Measurements from ENCODE around the gene GDAP1L1. TPM values are rescaled to one million over a fixed set of nuclear protein-coding genes. Genes with fewer than 3 reads are reported as not detected.

GDAP1L1 gene
- polyA plus RNA-seq, 1 of the 3 experiments (the other 2 are of a cell fraction): 0.30 TPM

DNA sequence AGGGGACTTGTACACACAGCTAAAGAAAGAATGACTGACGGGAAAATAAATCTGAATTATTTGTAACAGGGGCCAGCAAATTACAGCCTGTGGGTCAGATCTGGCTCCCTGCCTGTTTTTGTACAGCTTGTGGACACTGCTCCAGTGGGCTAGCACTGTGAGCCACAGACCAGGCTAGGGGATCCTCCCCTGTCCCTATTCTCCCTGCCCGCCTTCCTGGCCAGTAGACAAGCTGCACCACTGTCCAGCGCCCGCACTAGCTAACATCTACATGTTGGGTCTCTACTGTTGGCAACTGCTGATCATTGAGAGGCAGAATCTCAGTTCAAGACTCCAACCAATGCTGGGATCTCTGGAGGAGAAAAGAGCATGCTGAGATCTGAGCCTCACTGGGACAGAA, 47.2 kb upstream of the GDAP1L1 start:
- Histone ChIP-seq H3K4me1 (ENCODE audit: control insufficient read depth in 1 of 2, insufficient read depth in 2 of 2, low read depth in 1 of 2, low read length in 1 of 2) (peaks cover 0 to 18% of the 10 kb centered on the region in 2 experiments), H3K4me3 (ENCODE audit: low read depth in 2 of 2, low read length in 1 of 2) (no peak overlapping the region), H3K9me3 (no peaks in the 10 kb centered on the region), H3K27me3 (ENCODE audit: insufficient read depth) (no peaks in the 10 kb centered on the region), H3K4me2 (no peak overlapping the region), H2AFZ (ENCODE audit: low read depth) (no peak overlapping the region), H3K27ac (ENCODE audit: low read depth in 2 of 2, low read length in 1 of 2) (no peak overlapping the region), H3K9me2 (no peaks in the 10 kb centered on the region), H3K36me3 (replicated peaks in 1 of 2; ENCODE audit: control insufficient read depth in 1 of 2, insufficient read depth in 2 of 2, low read length in 1 of 2) (peaks cover 76 to 80% of the 10 kb centered on the region in 2 experiments), H3K9ac (no peak overlapping the region), H3K79me2 (ENCODE audit: insufficient read depth) (peaks cover 57% of the 10 kb centered on the region), H3F3A (replicated peaks; ENCODE audit: insufficient read depth) (peaks cover 36% of the 10 kb centered on the region), H4K20me1 (ENCODE audit: insufficient read depth) (peaks cover 23% of the 10 kb centered on the region)
- 100% methylated on average over 1 of the region's 4 CpGs for WGBS (ENCODE audit: low lambda C conversion rate)
- ChIA-PET CTCF (interaction anchor here (0.8 to 1.6 kb wide), 4 partner anchors 9 to 111 kb away, joined by 3 to 10 read pairs (median 4); partner anchors contain the start of gene FITM2), POLR2A (no interaction called here)
- no peak for DNase-seq
- TF ChIP-seq, protein P1, sequence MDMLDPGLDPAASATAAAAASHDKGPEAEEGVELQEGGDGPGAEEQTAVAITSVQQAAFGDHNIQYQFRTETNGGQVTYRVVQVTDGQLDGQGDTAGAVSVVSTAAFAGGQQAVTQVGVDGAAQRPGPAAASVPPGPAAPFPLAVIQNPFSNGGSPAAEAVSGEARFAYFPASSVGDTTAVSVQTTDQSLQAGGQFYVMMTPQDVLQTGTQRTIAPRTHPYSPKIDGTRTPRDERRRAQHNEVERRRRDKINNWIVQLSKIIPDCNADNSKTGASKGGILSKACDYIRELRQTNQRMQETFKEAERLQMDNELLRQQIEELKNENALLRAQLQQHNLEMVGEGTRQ (IDR thresholded peaks at IDR 0.05; ENCODE audit: borderline replicate concordance, low read depth, low read length): no peak
- TF ChIP-seq FOSL2 (IDR thresholded peaks at IDR 0.05; ENCODE audit: borderline replicate concordance, low read depth) (no peak), EZH2phosphoT487 (IDR thresholded peaks at IDR 0.05; ENCODE audit: borderline replicate concordance, low read depth) (no peak), TCF12 (IDR thresholded peaks at IDR 0.05) (no peak), NFIC (IDR thresholded peaks at IDR 0.05; ENCODE audit: borderline replicate concordance) (no peak)

DNA sequence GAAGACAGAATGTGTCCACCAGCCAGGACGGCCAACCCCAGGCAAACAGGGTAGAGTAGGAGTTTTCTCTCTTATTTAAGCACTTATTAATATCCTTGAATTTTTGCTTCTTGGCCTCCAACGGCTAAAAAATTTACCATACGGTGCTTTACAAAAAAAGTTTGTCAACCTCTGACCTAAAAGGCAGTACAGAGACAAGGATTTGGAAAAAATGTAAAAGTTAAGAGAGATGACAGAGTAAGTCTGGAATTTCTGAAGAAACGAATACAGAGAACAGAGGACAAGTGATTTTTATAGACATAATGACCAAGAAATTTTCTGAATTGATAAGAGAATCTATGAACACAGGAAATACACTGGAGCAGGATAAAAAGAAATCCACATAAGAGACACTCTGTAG, 46.7 kb upstream of the GDAP1L1 start:
- H3K9me2 ChIP-seq: no peaks in the 10 kb centered on the region
- no peak overlapping the region for H2AFZ ChIP-seq (ENCODE audit: low read depth)
- no peak overlapping the region for H3K9ac ChIP-seq
- WGBS (ENCODE audit: low lambda C conversion rate): 81% methylated on average over 4 of the region's 4 CpGs
- peaks cover 78 to 81% of the 10 kb centered on the region in 2 experiments for H3K36me3 ChIP-seq (replicated peaks in 1 of 2; ENCODE audit: control insufficient read depth in 1 of 2, insufficient read depth in 2 of 2, low read length in 1 of 2)
- no peak for DNase-seq
- peaks cover 62% of the 10 kb centered on the region for H3K79me2 ChIP-seq (ENCODE audit: insufficient read depth)
- H3F3A ChIP-seq (replicated peaks; ENCODE audit: insufficient read depth): peaks cover 38% of the 10 kb centered on the region
- H3K4me2 ChIP-seq: no peak overlapping the region
- POLR2A ChIA-PET: no interaction called here
- H3K4me1 ChIP-seq (ENCODE audit: control insufficient read depth in 1 of 2, insufficient read depth in 2 of 2, low read depth in 1 of 2, low read length in 1 of 2): peaks cover 0 to 23% of the 10 kb centered on the region in 2 experiments
- H4K20me1 ChIP-seq (ENCODE audit: insufficient read depth): peaks cover 23% of the 10 kb centered on the region
- no peaks in the 10 kb centered on the region for H3K9me3 ChIP-seq
- no peaks in the 10 kb centered on the region for H3K27me3 ChIP-seq (ENCODE audit: insufficient read depth)
- H3K4me3 ChIP-seq (ENCODE audit: low read depth in 2 of 2, low read length in 1 of 2): no peak overlapping the region
- CTCF ChIA-PET: interaction anchor here (1.0 to 1.6 kb wide), 2 partner anchors 10 to 111 kb away, joined by 3 to 10 read pairs; partner anchors contain the start of gene FITM2
- TF ChIP-seq MXI1 (IDR thresholded peaks at IDR 0.05; ENCODE audit: low read depth, low read length): no peak
- no peak for TF ChIP-seq POLR2AphosphoS5 (IDR thresholded peaks at IDR 0.05; ENCODE audit: low read depth, low read length)
- TF ChIP-seq, protein P2, sequence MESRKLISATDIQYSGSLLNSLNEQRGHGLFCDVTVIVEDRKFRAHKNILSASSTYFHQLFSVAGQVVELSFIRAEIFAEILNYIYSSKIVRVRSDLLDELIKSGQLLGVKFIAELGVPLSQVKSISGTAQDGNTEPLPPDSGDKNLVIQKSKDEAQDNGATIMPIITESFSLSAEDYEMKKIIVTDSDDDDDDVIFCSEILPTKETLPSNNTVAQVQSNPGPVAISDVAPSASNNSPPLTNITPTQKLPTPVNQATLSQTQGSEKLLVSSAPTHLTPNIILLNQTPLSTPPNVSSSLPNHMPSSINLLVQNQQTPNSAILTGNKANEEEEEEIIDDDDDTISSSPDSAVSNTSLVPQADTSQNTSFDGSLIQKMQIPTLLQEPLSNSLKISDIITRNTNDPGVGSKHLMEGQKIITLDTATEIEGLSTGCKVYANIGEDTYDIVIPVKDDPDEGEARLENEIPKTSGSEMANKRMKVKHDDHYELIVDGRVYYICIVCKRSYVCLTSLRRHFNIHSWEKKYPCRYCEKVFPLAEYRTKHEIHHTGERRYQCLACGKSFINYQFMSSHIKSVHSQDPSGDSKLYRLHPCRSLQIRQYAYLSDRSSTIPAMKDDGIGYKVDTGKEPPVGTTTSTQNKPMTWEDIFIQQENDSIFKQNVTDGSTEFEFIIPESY (IDR thresholded peaks at IDR 0.05; ENCODE audit: borderline replicate concordance, low read depth): no peak
- no peak for TF ChIP-seq RXRA (IDR thresholded peaks at IDR 0.05; ENCODE audit: borderline replicate concordance, low read depth)
- no peak for TF ChIP-seq GATA2 (CRISPR knock-in tag; IDR thresholded peaks at IDR 0.05)
- TF ChIP-seq, protein P3, sequence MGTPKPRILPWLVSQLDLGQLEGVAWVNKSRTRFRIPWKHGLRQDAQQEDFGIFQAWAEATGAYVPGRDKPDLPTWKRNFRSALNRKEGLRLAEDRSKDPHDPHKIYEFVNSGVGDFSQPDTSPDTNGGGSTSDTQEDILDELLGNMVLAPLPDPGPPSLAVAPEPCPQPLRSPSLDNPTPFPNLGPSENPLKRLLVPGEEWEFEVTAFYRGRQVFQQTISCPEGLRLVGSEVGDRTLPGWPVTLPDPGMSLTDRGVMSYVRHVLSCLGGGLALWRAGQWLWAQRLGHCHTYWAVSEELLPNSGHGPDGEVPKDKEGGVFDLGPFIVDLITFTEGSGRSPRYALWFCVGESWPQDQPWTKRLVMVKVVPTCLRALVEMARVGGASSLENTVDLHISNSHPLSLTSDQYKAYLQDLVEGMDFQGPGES (IDR thresholded peaks at IDR 0.05; ENCODE audit: low read depth, low read length): no peak
- TF ChIP-seq FOXM1 (IDR thresholded peaks at IDR 0.05; ENCODE audit: low read depth): no peak
- TF ChIP-seq, protein P4, sequence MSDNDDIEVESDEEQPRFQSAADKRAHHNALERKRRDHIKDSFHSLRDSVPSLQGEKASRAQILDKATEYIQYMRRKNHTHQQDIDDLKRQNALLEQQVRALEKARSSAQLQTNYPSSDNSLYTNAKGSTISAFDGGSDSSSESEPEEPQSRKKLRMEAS (IDR thresholded peaks at IDR 0.05; ENCODE audit: low read depth): no peak
- no peak for TF ChIP-seq MEF2A (IDR thresholded peaks at IDR 0.05; ENCODE audit: borderline replicate concordance, low read depth)
- no peak for TF ChIP-seq TEAD4 (IDR thresholded peaks at IDR 0.05; ENCODE audit: borderline replicate concordance, insufficient read depth)
- H3K27ac ChIP-seq (ENCODE audit: low read depth in 2 of 2, low read length in 1 of 2): no peak overlapping the region

Data from SK-N-SH (cell line).